K562 (cell line): ENCODE data around the gene GNPAT. TPM values are rescaled to one million over a fixed set of nuclear protein-coding genes. Genes with fewer than 3 reads are reported as not detected.
A peak's percentile ranks its signal among the peaks of the same experiment; 100 is the strongest.

ENCODE experiments used
- CREB1 ChIP-seq, 2 experiments: sonication (generic) in 1 of 2; formaldehyde crosslinking in 1 of 2; IDR thresholded peaks; 2 replicates each; pipeline versions ENCODE4 v1.6.1 to v1.8.0; 2012 to 2022; ENCODE audit warnings: inconsistent platforms in 1 of 2, mild to moderate bottlenecking in 1 of 2, missing genetic modification reagents in 1 of 2, moderate library complexity in 1 of 2
- KLF16 ChIP-seq: IDR thresholded peaks from 2 replicates; pipeline ENCODE4 v1.6.1; 2016; ENCODE audit warnings: antibody characterized with exemption
- MAFK ChIP-seq: IDR thresholded peaks from 2 replicates; pipeline ENCODE4 v1.6.1; 2011; ENCODE audit warnings: low read length, improper control_type of control experiment
- MAZ ChIP-seq, 2 experiments: fragments of 450-650 bp in 1 of 2; sonication (generic) in 1 of 2; formaldehyde crosslinking; IDR thresholded peaks in 1 of 2; conservative IDR thresholded peaks in 1 of 2; 2 replicates each; pipeline versions ENCODE4 v1.4.0 to v1.5.0; 2020; ENCODE audit warnings: mild to moderate bottlenecking in 1 of 2, missing genetic modification reagents in 1 of 2
- NR4A1 ChIP-seq, 2 experiments: fragments of 250-450 bp in 1 of 2; fragments of 450-650 bp in 1 of 2; sonication (Bioruptor Pico) in 1 of 2; IDR thresholded peaks; 2 replicates each; pipeline versions ENCODE4 v1.4.0 to v1.6.1; 2016 to 2020; ENCODE audit warnings: mild to moderate bottlenecking in 2 of 2, missing compliant biosample characterization in 1 of 2, missing genetic modification characterization in 1 of 2, moderate library complexity in 1 of 2
- POLR2AphosphoS2 ChIP-seq: IDR thresholded peaks from 2 replicates; pipeline ENCODE4 v1.6.1; 2012; ENCODE audit warnings: low read length, improper control_type of control experiment
- RREB1 ChIP-seq: fragments of 250-450 bp; sonication (Bioruptor Pico); IDR thresholded peaks from 2 replicates; pipeline ENCODE4 v1.4.0; 2020
- SPI1 ChIP-seq: IDR thresholded peaks from 2 replicates; pipeline ENCODE4 v1.6.1; 2011; ENCODE audit warnings: low read depth, low read length, control low read depth, borderline replicate concordance
- ZBTB2 ChIP-seq: fragments of 450-650 bp; IDR thresholded peaks from 2 replicates; pipeline ENCODE4 v1.6.1; 2016; ENCODE audit warnings: antibody characterized with exemption
- ZFX ChIP-seq: sonication (generic); formaldehyde crosslinking; IDR thresholded peaks from 2 replicates; pipeline ENCODE4 v1.8.0; 2022; ENCODE audit warnings: mild to moderate bottlenecking, missing genetic modification reagents, moderate library complexity
- ZHX1 ChIP-seq: fragments of 150-350 bp; conservative IDR thresholded peaks from 2 replicates; pipeline ENCODE4 v1.6.1; 2014; ENCODE audit warnings: low read length
- ZNF175 ChIP-seq: fragments of 200-800 bp; sonication (Bioruptor generic); IDR thresholded peaks from 2 replicates; pipeline ENCODE4 v1.6.1; 2016; ENCODE audit warnings: low read depth, mild to moderate bottlenecking, missing genetic modification characterization, missing compliant biosample characterization
- ZNF445 ChIP-seq: fragments of 250-450 bp; sonication (Bioruptor Pico); IDR thresholded peaks from 2 replicates; pipeline ENCODE4 v1.4.0; 2020; ENCODE audit warnings: low read depth, mild to moderate bottlenecking, moderate library complexity
- ZNF511 ChIP-seq: sonication (generic); formaldehyde crosslinking; IDR thresholded peaks from 2 replicates; pipeline ENCODE4 v1.8.0; 2022; ENCODE audit warnings: mild to moderate bottlenecking, missing genetic modification reagents
- polyA plus RNA-seq, 8 experiments: library from polyadenylated mRNA; depleted of rRNA in 4 of 8; stranded (reverse) in 5 of 8; unstranded in 3 of 8; fragments of >200 nt; fragmentation: Nextera tagmentation in 2 of 8; fragmentation: Illumina TruSeq in 1 of 8; extraction: Ambion mirVana in 2 of 8; extraction: Trizol in 1 of 8; gene quantifications; 2 replicates each; pipeline versions ENCODE4 v1.2.1 to v1.2.3, GENCODE V29; 2011 to 2014; ENCODE audit warnings: inconsistent platforms in 1 of 8, missing spikeins in 1 of 8
- total RNA-seq, 7 experiments: library from RNA; depleted of rRNA in 6 of 7; stranded (reverse); fragments of >200 nt in 6 of 7; fragmentation: Illumina TruSeq in 2 of 7; extraction: Trizol in 2 of 7; gene quantifications; 2 replicates each; pipeline versions ENCODE4 v1.2.1 to v1.2.3, GENCODE V29; 2011 to 2021; ENCODE audit warnings: low replicate concordance in 1 of 7

GNPAT gene
- total and polyA plus RNA-seq, 9 of the 15 experiments (the other 6 are each of a cell fraction or from before 2014, with no cell fraction given): 32.1 to 68.8 (median 50.7) TPM

GRCh38 chr1:231201375-231201978 lies 39.5 kb upstream of the GNPAT start (continued):
- TF ChIP-seq MAZ (CRISPR knock-in tag; conservative IDR thresholded peaks at IDR 0.05 in 1 of 2, IDR thresholded peaks at IDR 0.05 in 1 of 2) (0 out of 4 replicates have a peak, but pooled peaks of 1 of the 2 experiments have one; percentile 3), NR4A1 (CRISPR knock-in tag; IDR thresholded peaks at IDR 0.05) (no peak), NR4A1 (tag; IDR thresholded peaks at IDR 0.05) (peak; percentile 69; the same call in 1 of the 2 replicates), ZNF175 (CRISPR knock-in tag) (no peak), KLF16 (no peak), ZFX (CRISPR knock-in tag) (no peak), CREB1 (IDR thresholded peaks at IDR 0.05) (no peak), CREB1 (CRISPR knock-in tag; IDR thresholded peaks at IDR 0.05) (no peak), ZBTB2 (no peak), ZHX1 (no peak), MAFK (no peak), ZNF445 (CRISPR knock-in tag) (no peak), SPI1 (no peak), ZNF511 (CRISPR knock-in tag) (peak; percentile 9; the same call in 1 of the 2 replicates), POLR2AphosphoS2 (no peak), RREB1 (peak; percentile 32; the same call in 1 of the 2 replicates)
